ENCODE measurements around the gene OTX1. TPM values are rescaled to one million over a fixed set of nuclear protein-coding genes. Genes with fewer than 3 reads are reported as not detected.

Gene OTX1
- 0.33 TPM for total RNA-seq (ENCODE audit: unreplicated experiment)
- long read RNA-seq: 0 reads

DNA sequence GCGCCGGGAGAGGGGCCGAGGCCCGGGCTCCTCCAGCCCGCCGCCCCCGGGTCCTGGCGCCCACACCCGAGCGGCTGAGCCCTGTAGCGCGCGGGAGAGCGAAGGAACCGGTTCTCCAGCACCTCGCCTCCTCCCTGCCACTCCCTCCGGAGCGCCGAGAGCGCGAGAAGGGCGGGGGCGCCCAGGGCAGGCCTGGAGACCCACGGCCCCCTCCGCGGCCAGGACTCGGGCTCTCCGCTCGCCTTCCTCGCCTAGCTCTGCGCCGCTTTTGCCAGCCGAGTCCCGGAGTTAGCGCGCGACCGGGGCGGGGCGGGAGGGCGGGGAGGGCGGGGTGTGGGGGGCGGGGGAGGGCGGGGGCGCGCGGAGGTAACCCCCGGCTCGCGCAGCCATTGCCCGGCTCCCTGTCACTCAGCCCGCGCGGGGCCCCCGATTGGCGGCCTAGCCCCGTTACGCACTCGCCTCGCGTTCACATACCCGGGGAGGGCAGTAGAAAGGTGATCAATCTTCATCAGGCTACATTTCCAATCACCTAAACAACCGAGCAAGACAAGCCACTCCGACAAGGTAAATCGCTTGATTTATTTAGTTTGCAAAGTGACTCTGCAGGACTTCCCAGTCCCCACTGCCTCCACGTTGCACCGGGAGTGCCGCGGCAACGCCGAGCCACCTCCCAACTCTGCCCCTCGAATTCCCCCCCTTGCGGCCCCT lies at the start of gene OTX1:
Gene OTX1, plus strand, starts transcription at position 497 of the 708 bp plus-strand sequence. CDS start 2,161 bp downstream, outside the sequence.
- no peak within 1 kb of the TSS for H3K27ac Mint-ChIP-seq (ENCODE audit: unreplicated experiment)
- H3K9me3 Mint-ChIP-seq (ENCODE audit: unreplicated experiment): no peaks in the 10 kb centered on the region
- peak within 1 kb of the TSS; percentile 81 for H3K4me3 Mint-ChIP-seq (ENCODE audit: unreplicated experiment)
- H3K4me1 Mint-ChIP-seq (ENCODE audit: unreplicated experiment): peaks cover 45% of the 10 kb centered on the region
- peaks cover 8% of the 10 kb centered on the region for H3K36me3 Mint-ChIP-seq (ENCODE audit: low read depth, unreplicated experiment)
- TF ChIP-seq, protein P1, sequence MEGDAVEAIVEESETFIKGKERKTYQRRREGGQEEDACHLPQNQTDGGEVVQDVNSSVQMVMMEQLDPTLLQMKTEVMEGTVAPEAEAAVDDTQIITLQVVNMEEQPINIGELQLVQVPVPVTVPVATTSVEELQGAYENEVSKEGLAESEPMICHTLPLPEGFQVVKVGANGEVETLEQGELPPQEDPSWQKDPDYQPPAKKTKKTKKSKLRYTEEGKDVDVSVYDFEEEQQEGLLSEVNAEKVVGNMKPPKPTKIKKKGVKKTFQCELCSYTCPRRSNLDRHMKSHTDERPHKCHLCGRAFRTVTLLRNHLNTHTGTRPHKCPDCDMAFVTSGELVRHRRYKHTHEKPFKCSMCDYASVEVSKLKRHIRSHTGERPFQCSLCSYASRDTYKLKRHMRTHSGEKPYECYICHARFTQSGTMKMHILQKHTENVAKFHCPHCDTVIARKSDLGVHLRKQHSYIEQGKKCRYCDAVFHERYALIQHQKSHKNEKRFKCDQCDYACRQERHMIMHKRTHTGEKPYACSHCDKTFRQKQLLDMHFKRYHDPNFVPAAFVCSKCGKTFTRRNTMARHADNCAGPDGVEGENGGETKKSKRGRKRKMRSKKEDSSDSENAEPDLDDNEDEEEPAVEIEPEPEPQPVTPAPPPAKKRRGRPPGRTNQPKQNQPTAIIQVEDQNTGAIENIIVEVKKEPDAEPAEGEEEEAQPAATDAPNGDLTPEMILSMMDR (IDR thresholded peaks at IDR 0.05; ENCODE audit: unreplicated experiment): no peak
- peak; percentile 59 for DNase-seq (ENCODE audit: low spot score)
- peaks cover 61% of the 10 kb centered on the region for H3K27me3 Mint-ChIP-seq (ENCODE audit: unreplicated experiment)

- Mint-ChIP-seq H3K4me1 (ENCODE audit: unreplicated experiment) (peaks cover 3% of the 10 kb centered on the region), H3K27ac (ENCODE audit: unreplicated experiment) (no peak overlapping the region)
- TF ChIP-seq, protein P1 (IDR thresholded peaks at IDR 0.05; ENCODE audit: unreplicated experiment): no peak
Observed at GRCh38 chr2:63001576-63001975, 49.1 kb upstream of the OTX1 start.

DNA sequence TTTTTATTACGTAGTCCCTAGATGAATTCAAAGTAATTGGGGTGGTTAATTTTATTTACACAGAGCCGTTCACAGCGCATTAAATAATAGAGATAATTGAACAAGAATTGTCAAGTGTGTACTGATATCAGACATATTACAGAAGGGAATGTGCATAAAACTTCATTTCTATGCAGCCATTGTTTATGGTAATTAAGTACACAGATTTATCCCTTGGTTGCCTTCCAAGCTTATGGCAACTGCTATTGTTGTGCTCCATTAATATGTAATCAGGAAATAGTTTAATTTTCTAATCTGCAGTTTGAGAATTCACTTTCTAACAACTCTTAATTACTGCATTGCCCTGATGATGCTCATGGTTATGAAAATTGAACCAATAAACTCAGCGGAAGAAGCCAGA lies 47.3 kb upstream of the OTX1 start:
- Mint-ChIP-seq H3K9me3 (ENCODE audit: unreplicated experiment) (no peaks in the 10 kb centered on the region), H3K36me3 (ENCODE audit: low read depth, unreplicated experiment) (no peaks in the 10 kb centered on the region), H3K27ac (ENCODE audit: unreplicated experiment) (no peak overlapping the region), H3K27me3 (ENCODE audit: unreplicated experiment) (no peaks in the 10 kb centered on the region), H3K4me3 (ENCODE audit: unreplicated experiment) (no peak overlapping the region), H3K4me1 (ENCODE audit: unreplicated experiment) (no peaks in the 10 kb centered on the region)
- TF ChIP-seq, protein P1 (IDR thresholded peaks at IDR 0.05; ENCODE audit: unreplicated experiment): no peak
- DNase-seq (ENCODE audit: low spot score): no peak

More at GRCh38 chr2:63001576-63001975, 49.1 kb upstream of the OTX1 start:
- H3K4me3 Mint-ChIP-seq (ENCODE audit: unreplicated experiment): no peak overlapping the region
- DNase-seq (ENCODE audit: low spot score): no peak
- H3K36me3 Mint-ChIP-seq (ENCODE audit: low read depth, unreplicated experiment): no peaks in the 10 kb centered on the region
- H3K9me3 Mint-ChIP-seq (ENCODE audit: unreplicated experiment): no peaks in the 10 kb centered on the region
- H3K27me3 Mint-ChIP-seq (ENCODE audit: unreplicated experiment): no peaks in the 10 kb centered on the region

DNA sequence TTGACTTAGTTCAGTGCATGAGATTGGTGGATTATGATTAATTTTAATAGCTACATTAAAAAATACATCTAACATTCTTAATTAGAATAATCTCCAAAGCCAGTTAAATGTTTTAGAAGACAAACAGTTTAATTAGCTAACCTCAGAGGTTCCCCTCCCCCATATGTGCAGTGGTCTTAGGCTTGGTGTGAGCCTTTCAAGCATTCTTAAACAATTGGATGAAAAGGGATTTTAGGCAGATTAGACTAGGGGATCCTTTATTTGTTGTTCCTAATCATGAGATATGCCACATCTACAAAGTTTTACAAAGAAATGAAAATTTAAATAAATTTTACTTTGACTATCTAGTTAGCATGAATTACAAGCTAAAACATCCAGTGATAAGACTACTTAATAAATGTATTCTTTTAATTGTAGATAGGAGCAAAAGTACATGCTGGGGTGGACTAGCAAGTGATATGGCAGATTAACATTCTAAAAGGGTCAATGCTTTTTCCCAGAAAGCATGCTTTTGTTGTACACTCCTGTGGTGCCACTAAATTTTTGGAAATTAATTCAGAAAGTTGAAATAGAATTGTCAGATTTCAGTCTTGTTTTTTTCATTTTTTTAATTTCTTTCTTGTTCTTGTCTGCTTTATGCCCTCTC lies 42.7 kb upstream of the OTX1 start:
- Mint-ChIP-seq H3K36me3 (ENCODE audit: low read depth, unreplicated experiment) (no peaks in the 10 kb centered on the region), H3K4me3 (ENCODE audit: unreplicated experiment) (no peak overlapping the region), H3K9me3 (ENCODE audit: unreplicated experiment) (no peaks in the 10 kb centered on the region), H3K27ac (ENCODE audit: unreplicated experiment) (no peak overlapping the region), H3K4me1 (ENCODE audit: unreplicated experiment) (no peaks in the 10 kb centered on the region), H3K27me3 (ENCODE audit: unreplicated experiment) (no peaks in the 10 kb centered on the region)
- DNase-seq (ENCODE audit: low spot score): no peak
- TF ChIP-seq, protein P1 (IDR thresholded peaks at IDR 0.05; ENCODE audit: unreplicated experiment): no peak

DNA sequence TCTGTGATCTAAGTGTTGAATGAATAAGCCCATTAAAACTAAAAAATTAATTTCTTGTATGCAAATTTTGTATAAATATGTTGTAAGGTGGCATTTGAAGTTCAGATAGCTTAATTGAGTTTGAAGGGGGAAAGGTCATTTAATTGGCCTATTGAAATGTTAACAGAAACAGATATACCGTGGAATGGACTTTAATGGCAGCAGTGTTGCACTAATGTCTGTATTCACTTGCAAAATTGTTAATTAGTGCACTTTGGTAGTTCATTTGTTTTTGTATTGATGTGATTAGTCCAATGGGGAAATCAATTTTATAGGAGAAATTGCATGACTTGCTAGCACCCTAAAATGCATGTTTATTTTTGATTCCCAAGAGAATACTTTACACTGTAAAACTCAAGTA lies 41.8 kb upstream of the OTX1 start:
- H3K9me3 Mint-ChIP-seq (ENCODE audit: unreplicated experiment): no peaks in the 10 kb centered on the region
- no peaks in the 10 kb centered on the region for H3K27me3 Mint-ChIP-seq (ENCODE audit: unreplicated experiment)

More for the DNA sequence above, 41.8 kb upstream of the OTX1 start:
- TF ChIP-seq, protein P1 (IDR thresholded peaks at IDR 0.05; ENCODE audit: unreplicated experiment): no peak
- no peak for DNase-seq (ENCODE audit: low spot score)
- Mint-ChIP-seq H3K27ac (ENCODE audit: unreplicated experiment) (no peak overlapping the region), H3K36me3 (ENCODE audit: low read depth, unreplicated experiment) (peaks cover 3% of the 10 kb centered on the region), H3K4me1 (ENCODE audit: unreplicated experiment) (no peaks in the 10 kb centered on the region), H3K4me3 (ENCODE audit: unreplicated experiment) (no peak overlapping the region)
